ENCODE measurements around the gene CACNA1B. TPM values are rescaled to one million over a fixed set of nuclear protein-coding genes. Genes with fewer than 3 reads are reported as not detected.

CACNA1B gene
- total RNA-seq, 4 donors from 2014 or later: 0.04 to 0.13 (median 0.12) TPM; not detected in 1

GRCh38 chr9:137987244-137988030 is 109.9 kb downstream of the CACNA1B start:
- H3K27me3 ChIP-seq: peaks cover 59% of the 10 kb centered on the region
- WGBS, 2 donors (ENCODE audit: low coverage in 1 of 2): 57 to 81% methylated on average over 4 to 5 of the region's 10 CpGs
- no peak for ATAC-seq
- no peak overlapping the region for H3K27ac ChIP-seq
- H3K9me3 ChIP-seq: no peaks in the 10 kb centered on the region
- H3K4me3 ChIP-seq: no peak overlapping the region
- H3K4me1 ChIP-seq: no peaks in the 10 kb centered on the region
- no peaks in the 10 kb centered on the region for H3K36me3 ChIP-seq
- TF ChIP-seq POLR2AphosphoS5 (IDR thresholded peaks at IDR 0.05) (no peak), CTCF (IDR thresholded peaks at IDR 0.05) (no peak), POLR2A (IDR thresholded peaks at IDR 0.05) (no peak), EP300 (IDR thresholded peaks at IDR 0.05) (no peak)

- 90% methylated on average over 4 of the region's 8 CpGs; no CpG with 5 or more reads in 1 of the 2 donors for WGBS, 2 donors (ENCODE audit: low coverage in 1 of 2)
- ATAC-seq: no peak
- Histone ChIP-seq H3K4me1 (no peaks in the 10 kb centered on the region), H3K9me3 (no peaks in the 10 kb centered on the region), H3K4me3 (no peak overlapping the region), H3K27ac (no peak overlapping the region), H3K36me3 (no peaks in the 10 kb centered on the region), H3K27me3 (peaks cover 59% of the 10 kb centered on the region)
- TF ChIP-seq POLR2AphosphoS5 (IDR thresholded peaks at IDR 0.05) (no peak), CTCF (IDR thresholded peaks at IDR 0.05) (no peak), EP300 (IDR thresholded peaks at IDR 0.05) (no peak), POLR2A (IDR thresholded peaks at IDR 0.05) (no peak)
Observed at GRCh38 chr9:137988051-137988450, 110.5 kb downstream of the CACNA1B start.

GRCh38 chr9:137988701-137989100 is 111.1 kb downstream of the CACNA1B start:
- H3K27me3 ChIP-seq: peaks cover 58% of the 10 kb centered on the region
- WGBS, 2 donors (ENCODE audit: low coverage in 1 of 2): 80 to 100% methylated on average over 1 of the region's 1 CpG

GRCh38 chr9:137989156-137989555 is 111.6 kb downstream of the CACNA1B start:
- no peak overlapping the region for H3K4me3 ChIP-seq
- H3K4me1 ChIP-seq: no peaks in the 10 kb centered on the region
- no peaks in the 10 kb centered on the region for H3K36me3 ChIP-seq
- TF ChIP-seq POLR2A (IDR thresholded peaks at IDR 0.05) (no peak), POLR2AphosphoS5 (IDR thresholded peaks at IDR 0.05) (no peak), CTCF (IDR thresholded peaks at IDR 0.05) (no peak), EP300 (IDR thresholded peaks at IDR 0.05) (no peak)
- H3K27me3 ChIP-seq: peaks cover 54% of the 10 kb centered on the region
- H3K9me3 ChIP-seq: no peaks in the 10 kb centered on the region
- no peak for ATAC-seq
- no peak overlapping the region for H3K27ac ChIP-seq
- 77 to 88% methylated on average over 6 to 7 of the region's 7 CpGs for WGBS, 2 donors (ENCODE audit: low coverage in 1 of 2)

More at GRCh38 chr9:137988701-137989100, 111.1 kb downstream of the CACNA1B start:
- ATAC-seq: no peak
- Histone ChIP-seq H3K27ac (no peak overlapping the region), H3K36me3 (no peaks in the 10 kb centered on the region), H3K4me1 (no peaks in the 10 kb centered on the region), H3K4me3 (no peak overlapping the region), H3K9me3 (no peaks in the 10 kb centered on the region)
- TF ChIP-seq EP300 (IDR thresholded peaks at IDR 0.05): no peak
- no peak for TF ChIP-seq POLR2A (IDR thresholded peaks at IDR 0.05)
- TF ChIP-seq CTCF (IDR thresholded peaks at IDR 0.05): no peak
- no peak for TF ChIP-seq POLR2AphosphoS5 (IDR thresholded peaks at IDR 0.05)

Measured in gastroesophageal sphincter (tissue), 4 donors.